Measurements from ENCODE around the gene SYP.
"Not testable (repeated sequence)": the region's sequence is repeated elsewhere in the genome, so short reads cannot be mapped to it uniquely, and the experiment has no call there.

Gene SYP

DNA sequence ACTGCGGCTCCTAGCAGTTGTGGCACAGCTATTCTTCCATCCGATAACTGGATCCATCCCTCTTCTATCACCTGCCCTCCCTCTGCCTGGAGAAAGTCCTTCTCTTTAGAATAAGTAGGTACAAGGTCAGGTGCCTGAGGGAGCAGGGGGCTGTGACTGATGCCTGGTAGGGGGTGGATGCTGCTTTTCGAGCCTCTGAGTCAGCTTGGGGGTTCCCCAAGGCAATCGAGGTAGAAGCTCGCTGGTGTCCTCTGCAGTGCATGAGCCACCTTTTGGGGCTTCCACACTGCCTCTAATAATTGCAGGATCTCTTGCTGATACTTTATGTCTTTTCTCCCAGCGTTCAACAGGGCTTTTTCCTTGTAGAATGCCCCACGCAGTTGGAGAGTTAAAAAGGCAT, 56.8 kb downstream of the SYP start:
- Histone ChIP-seq H3K9me3 (ENCODE audit: control extremely low read depth in 1 of 5, control insufficient read depth in 4 of 5, insufficient read depth in 2 of 5, low read depth in 1 of 5, low read length in 4 of 5) (peaks cover 0 to 26% (median 11%) of the 10 kb centered on the region in 5 experiments), H3K4me1 (ENCODE audit: control extremely low read depth in 1 of 4, control insufficient read depth in 4 of 4, insufficient read depth in 4 of 4, low read length in 3 of 4) (peaks cover 0 to 15% (median 4%) of the 10 kb centered on the region in 4 experiments), H3K36me3 (ENCODE audit: control insufficient read depth in 4 of 4, insufficient read depth in 4 of 4, low read length in 3 of 4) (peaks cover 0 to 13% (median 5%) of the 10 kb centered on the region in 4 experiments)
- H3K27me3 ChIP-seq (replicated peaks in 2 of 5; ENCODE audit: control insufficient read depth in 4 of 5, insufficient read depth in 5 of 5, low read length in 4 of 5); DNase-seq; H3K4me3 ChIP-seq (ENCODE audit: control insufficient read depth in 1 of 7, extremely low read depth in 1 of 7, insufficient read depth in 4 of 7, low read depth in 2 of 7, low read length in 6 of 7); H3K27ac ChIP-seq (ENCODE audit: insufficient read depth in 1 of 2, low read depth in 1 of 2, low read length in 2 of 2, poor library complexity in 1 of 2, severe bottlenecking in 2 of 2): not testable (repeated sequence)
- ChIA-PET CTCF (interaction anchor here (1.0 to 3.9 kb wide), 9 partner anchors 11 to 44 kb away, joined by 3 to 15 read pairs (median 4); partner anchors contain the start of gene PRICKLE3), POLR2A (interaction anchor here (0.6 to 0.8 kb wide), 2 partner anchors 26 to 141 kb away, joined by 3 to 4 read pairs; partner anchors contain the start of gene GRIPAP1)
- 75% methylated on average over 4 of the region's 7 CpGs for WGBS (ENCODE audit: insufficient coverage)

DNA sequence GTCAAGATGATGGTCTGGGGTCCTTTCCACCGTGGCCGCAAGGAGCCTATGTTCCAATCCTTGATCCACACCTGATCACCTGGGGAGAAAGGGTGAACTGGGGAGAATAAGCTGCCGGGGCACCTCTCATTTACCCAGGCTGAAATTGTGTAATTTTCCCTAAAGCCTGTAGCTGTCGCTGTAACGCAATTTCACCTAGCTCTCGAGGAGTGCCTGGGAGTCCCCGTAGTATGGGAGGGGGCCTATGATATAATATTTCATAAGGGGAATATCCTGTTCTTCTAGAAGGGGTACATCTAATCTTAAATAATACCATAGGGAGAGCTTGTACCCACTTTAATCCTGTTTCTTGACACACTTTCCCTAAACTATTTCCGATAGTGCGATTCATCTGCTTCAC, 57.7 kb downstream of the SYP start:
- CTCF ChIA-PET: interaction anchor here (0.7 to 3.9 kb wide), 12 partner anchors 9 to 44 kb away, joined by 3 to 15 read pairs (median 4); partner anchors contain the start of gene PRICKLE3
- peak in 1 of 3 donors; percentile 29 for DNase-seq
- POLR2A ChIA-PET; H3K27me3 ChIP-seq (replicated peaks in 2 of 5; ENCODE audit: control insufficient read depth in 4 of 5, insufficient read depth in 5 of 5, low read length in 4 of 5); H3K4me1 ChIP-seq (ENCODE audit: control extremely low read depth in 1 of 4, control insufficient read depth in 4 of 4, insufficient read depth in 4 of 4, low read length in 3 of 4); H3K4me3 ChIP-seq (ENCODE audit: control insufficient read depth in 1 of 7, extremely low read depth in 1 of 7, insufficient read depth in 4 of 7, low read depth in 2 of 7, low read length in 6 of 7); H3K27ac ChIP-seq (ENCODE audit: insufficient read depth in 1 of 2, low read depth in 1 of 2, low read length in 2 of 2, poor library complexity in 1 of 2, severe bottlenecking in 2 of 2): not testable (repeated sequence)
- Histone ChIP-seq H3K36me3 (ENCODE audit: control insufficient read depth in 4 of 4, insufficient read depth in 4 of 4, low read length in 3 of 4) (peaks cover 0 to 13% (median 5%) of the 10 kb centered on the region in 4 experiments), H3K9me3 (ENCODE audit: control extremely low read depth in 1 of 5, control insufficient read depth in 4 of 5, insufficient read depth in 2 of 5, low read depth in 1 of 5, low read length in 4 of 5) (peaks cover 0 to 22% (median 14%) of the 10 kb centered on the region in 5 experiments)
- 88% methylated on average over 1 of the region's 9 CpGs for whole genome bisulfite sequencing (ENCODE audit: insufficient coverage)

GRCh38 chrX:49139713-49140112, 60.3 kb downstream of the SYP start:
- WGBS (ENCODE audit: insufficient coverage): no CpG with 5 or more reads among the region's 4 CpGs

More at GRCh38 chrX:49139713-49140112, 60.3 kb downstream of the SYP start:
- peak in 1 of 3 donors; percentile 40 for DNase-seq
- ChIA-PET CTCF (interaction anchor here (1.4 to 3.9 kb wide), 3 partner anchors 15 to 27 kb away, joined by 3 to 15 read pairs (median 8); no protein-coding TSS in a partner anchor), POLR2A (no interaction called here)
- no peak overlapping the region for H3K4me3 ChIP-seq (ENCODE audit: control insufficient read depth in 1 of 7, extremely low read depth in 1 of 7, insufficient read depth in 4 of 7, low read depth in 2 of 7, low read length in 6 of 7)
- H3K4me1 ChIP-seq (ENCODE audit: control extremely low read depth in 1 of 4, control insufficient read depth in 4 of 4, insufficient read depth in 4 of 4, low read length in 3 of 4): peaks cover 0 to 1% (median 0%) of the 10 kb centered on the region in 4 experiments
- peaks cover 0 to 13% (median 5%) of the 10 kb centered on the region in 4 experiments for H3K36me3 ChIP-seq (ENCODE audit: control insufficient read depth in 4 of 4, insufficient read depth in 4 of 4, low read length in 3 of 4)
- H3K9me3 ChIP-seq (ENCODE audit: control extremely low read depth in 1 of 5, control insufficient read depth in 4 of 5, insufficient read depth in 2 of 5, low read depth in 1 of 5, low read length in 4 of 5): peaks cover 0 to 22% (median 15%) of the 10 kb centered on the region in 5 experiments
- H3K27me3 ChIP-seq (replicated peaks in 2 of 5; ENCODE audit: control insufficient read depth in 4 of 5, insufficient read depth in 5 of 5, low read length in 4 of 5): no peaks in the 10 kb centered on the region
- no peak overlapping the region for H3K27ac ChIP-seq (ENCODE audit: insufficient read depth in 1 of 2, low read depth in 1 of 2, low read length in 2 of 2, poor library complexity in 1 of 2, severe bottlenecking in 2 of 2)

All from common myeloid progenitor, CD34-positive (primary cell).